Kidney (tissue), 14 donors: ENCODE results near the gene GOLGA7B. TPM values are rescaled to one million over a fixed set of nuclear protein-coding genes. Genes with fewer than 3 reads are reported as not detected.
A peak's percentile ranks its signal among the peaks of the same experiment; 100 is the strongest.

Source experiments
- DNase-seq, 5 donors: peaks; one replicate each; pipeline ENCODE4 v3.0.0-alpha.2; 2013 to 2020
- FAIRE-seq: peaks from 2 replicates; lab custom pipeline; 2012; peaks lifted over from hg19 to GRCh38; lab: Jason Lieb, UNC
- H3K27ac ChIP-seq, 2 donors: one replicate each; pipeline ENCODE4 v1.7.0; 2013; ENCODE audit warnings: low read depth in 2 of 2, low read length in 2 of 2, inconsistent platforms in 1 of 2
- H3K27me3 ChIP-seq: one replicate; pipeline ENCODE4 v1.7.1; 2013; ENCODE audit warnings: low read length, inconsistent platforms; ENCODE audit not compliant: control insufficient read depth, insufficient read depth
- H3K36me3 ChIP-seq, 3 donors: one replicate each; pipeline versions ENCODE4 v1.7.0 to v1.7.1; 2013; ENCODE audit warnings: low read length in 3 of 3, control low read depth in 1 of 3, inconsistent platforms in 1 of 3; ENCODE audit not compliant: insufficient read depth in 3 of 3, control insufficient read depth in 2 of 3
- H3K4me1 ChIP-seq, 3 donors: one replicate each; pipeline versions ENCODE4 v1.7.0 to v1.7.1; 2013; ENCODE audit warnings: low read length in 3 of 3, inconsistent platforms in 1 of 3, low read depth in 1 of 3; ENCODE audit not compliant: control insufficient read depth in 2 of 3, insufficient read depth in 2 of 3
- H3K4me3 ChIP-seq, 3 donors: one replicate each; pipeline versions ENCODE4 v1.7.0 to v1.8.1; 2013; ENCODE audit warnings: low read length in 3 of 3, control low read depth in 1 of 3, inconsistent platforms in 1 of 3
- H3K9ac ChIP-seq, 3 donors: one replicate each; pipeline versions ENCODE4 v1.7.0 to v1.7.1; 2013; ENCODE audit warnings: low read length in 3 of 3, control low read depth in 1 of 3, inconsistent platforms in 1 of 3
- H3K9me3 ChIP-seq, 3 donors: one replicate each; pipeline versions ENCODE4 v1.7.0 to v1.7.1; 2013; ENCODE audit warnings: low read length in 3 of 3, control low read depth in 1 of 3, inconsistent platforms in 1 of 3; ENCODE audit not compliant: control insufficient read depth in 2 of 3, insufficient read depth in 1 of 3
- CTCF ChIP-seq: IDR thresholded peaks from 3 replicates; pipeline ENCODE4 v1.5.1; 2012; ENCODE audit warnings: mild to moderate bottlenecking, moderate library complexity, borderline replicate concordance; ENCODE audit not compliant: insufficient read depth; ENCODE audit errors: extremely low read depth
- intact Hi-C: fragments of 100-400 bp; cut with DNase I; formaldehyde crosslinking; loops from one replicate; pipeline ENCODE4 v1.11.1; 2022
- polyA plus RNA-seq: library from polyadenylated mRNA; stranded (reverse); fragments of 350-450 nt; fragmentation: Illumina TruSeq; extraction: RNeasy Lipid Tissue Mini Kit (QIAGEN cat#74804); gene quantifications from one replicate; pipeline ENCODE4 v1.2.3, GENCODE V29; 2014; ENCODE audit warnings: low read depth, low replicate concordance; ENCODE audit not compliant: insufficient read depth
- total RNA-seq: library from RNA; stranded (reverse); fragmentation: NEBNext Ultra II Directional; extraction: Animal tissue kit (Norgen Biotek cat#: 25700); gene quantifications from one replicate; pipeline ENCODE4 v1.2.1, GENCODE V29; 2021
- donor health status: control.
- donor health status: control.
- donor health status: control.
- donor health status: control.
- donor health status: control.
- donor health status: DM: yes; HTN: yes; CAD: no.
- donor health status: Normal renal cell carcinoma (clear cell type).

GOLGA7B gene
- total and polyA plus RNA-seq, 2 donors from 2014 or later = 0.50 TPM; not detected in 1

- H3K9ac ChIP-seq = no peak overlapping the region
- DNase-seq (peak in 2 of 5 donors; percentile 13 to 22), FAIRE-seq (no peak)
- no peak for TF ChIP-seq CTCF
- H3K9me3 ChIP-seq = no peaks in the 10 kb centered on the region
- H3K27me3 ChIP-seq = peaks cover 3% of the 10 kb centered on the region
- H3K36me3 ChIP-seq = no peaks in the 10 kb centered on the region
- intact Hi-C loops = no loop called here
- no peaks in the 10 kb centered on the region for H3K4me1 ChIP-seq
- H3K27ac ChIP-seq = no peak overlapping the region
- no peak overlapping the region for H3K4me3 ChIP-seq
Observed at GRCh38 chr10:97850446-97850845, 803 bp downstream of the GOLGA7B start.

GRCh38 chr10:97851341-97852001 lies 1.8 kb downstream of the GOLGA7B start:
- peaks cover 3% of the 10 kb centered on the region for H3K27me3 ChIP-seq
- no peak overlapping the region for H3K4me3 ChIP-seq
- no peaks in the 10 kb centered on the region for H3K36me3 ChIP-seq
- intact Hi-C loops = no loop called here
- no peaks in the 10 kb centered on the region for H3K4me1 ChIP-seq
- no peak for DNase-seq
- H3K9ac ChIP-seq = no peak overlapping the region
- no peak for TF ChIP-seq CTCF
- H3K9me3 ChIP-seq = no peaks in the 10 kb centered on the region
- no peak overlapping the region for H3K27ac ChIP-seq
- FAIRE-seq = no peak

GRCh38 chr10:97852277-97852676 lies 2.6 kb downstream of the GOLGA7B start:
- DNase-seq = no peak
- Histone ChIP-seq H3K36me3 (no peaks in the 10 kb centered on the region), H3K4me3 (no peak overlapping the region), H3K4me1 (no peaks in the 10 kb centered on the region), H3K27me3 (peaks cover 3% of the 10 kb centered on the region), H3K27ac (no peak overlapping the region), H3K9ac (no peak overlapping the region), H3K9me3 (no peaks in the 10 kb centered on the region)
- intact Hi-C loops = no loop called here
- no peak for FAIRE-seq
- TF ChIP-seq CTCF = no peak
